B cell (primary cell): ENCODE results near the gene SCO2. TPM values are rescaled to one million over a fixed set of nuclear protein-coding genes. Genes with fewer than 3 reads are reported as not detected.
A peak's percentile ranks its signal among the peaks of the same experiment; 100 is the strongest.

ENCODE experiments used
- ATAC-seq: fragments of 200-7000 bp; cut with Tn5 transposase; one replicate; pipeline ENCODE4 v1.10.0; 2021; ENCODE audit warnings: low read depth, mild to moderate bottlenecking, moderate number of reproducible peaks, moderate library complexity
- CTCF ChIA-PET: fragments of 350-600 bp; sonication (Branson Sonifier 250); formaldehyde crosslinking; loops from one replicate; lab custom pipeline; 2021; ENCODE audit warnings: antibody characterized with exemption, inconsistent platforms; lab: Charles Lee
- POLR2A ChIA-PET: fragments of 350-600 bp; sonication (Branson Sonifier 250); formaldehyde crosslinking; loops from one replicate; lab custom pipeline; 2021; ENCODE audit warnings: antibody characterized with exemption; lab: Charles Lee
- DNase-seq: peaks from one replicate; pipeline ENCODE4 v3.0.0; 2013
- H2AFZ ChIP-seq: 2 replicates; pipeline ENCODE4 v1.6.1; 2012; ENCODE audit warnings: mild to moderate bottlenecking, low read depth, low read length; ENCODE audit not compliant: insufficient read depth, poor library complexity, severe bottlenecking
- H3K27ac ChIP-seq, 2 donors: 1 replicate in 1 of 2; 2 replicates in 1 of 2; pipeline ENCODE4 v1.5.1; 2012 to 2013; ENCODE audit warnings: low read length in 2 of 2, mild to moderate bottlenecking in 2 of 2, moderate library complexity in 1 of 2
- H3K27me3 ChIP-seq, 4 experiments: fragments of 200-600 bp in 1 of 4; sonication (generic) in 1 of 4; replicated peaks in 1 of 4; 1 replicate in 2 of 4; 2 replicates in 2 of 4; pipeline versions ENCODE4 v1.6.1 to v1.7.0; 2013 to 2016; ENCODE audit warnings: low read length in 3 of 4, mild to moderate bottlenecking in 2 of 4, mixed read lengths in 1 of 4, moderate library complexity in 1 of 4; ENCODE audit not compliant: insufficient read depth in 4 of 4, control insufficient read depth in 3 of 4; ENCODE audit errors: control extremely low read depth in 1 of 4
- H3K36me3 ChIP-seq, 2 experiments: replicated peaks in 1 of 2; 1 replicate in 1 of 2; 2 replicates in 1 of 2; pipeline versions ENCODE4 v1.6.1 to v1.7.1; 2013; ENCODE audit warnings: low read length in 1 of 2; ENCODE audit not compliant: insufficient read depth in 2 of 2, control insufficient read depth in 1 of 2; ENCODE audit errors: control extremely low read depth in 1 of 2, extremely low read depth in 1 of 2
- H3K4me1 ChIP-seq, 2 donors: fragments of 200-600 bp in 1 of 2; sonication (generic) in 1 of 2; 1 replicate in 1 of 2; 2 replicates in 1 of 2; pipeline versions ENCODE4 v1.5.1 to v1.6.1; 2013 to 2017; ENCODE audit warnings: low read length in 2 of 2; ENCODE audit not compliant: control insufficient read depth in 2 of 2, insufficient read depth in 2 of 2
- H3K4me2 ChIP-seq: replicated peaks from 2 replicates; pipeline ENCODE3; 2012; ENCODE audit warnings: mild to moderate bottlenecking, low read depth, low read length; ENCODE audit not compliant: poor library complexity, severe bottlenecking
- H3K4me3 ChIP-seq, 5 experiments: fragments of 200-600 bp in 1 of 5; sonication (generic) in 1 of 5; 1 replicate in 3 of 5; 2 replicates in 2 of 5; pipeline versions ENCODE4 v1.5.1 to v1.7.0; 2011 to 2016; ENCODE audit warnings: low read length in 4 of 5, mild to moderate bottlenecking in 4 of 5, low read depth in 2 of 5, control low read depth in 1 of 5, moderate library complexity in 1 of 5; ENCODE audit not compliant: insufficient read depth in 1 of 5; ENCODE audit errors: control extremely low read depth in 1 of 5, extremely low read depth in 1 of 5
- H3K79me2 ChIP-seq: fragments of 200-600 bp; sonication (generic); one replicate; pipeline ENCODE4 v1.6.0; 2016; ENCODE audit warnings: low read length; ENCODE audit not compliant: control insufficient read depth, insufficient read depth
- H3K9ac ChIP-seq: fragments of 200-600 bp; sonication (generic); 2 replicates; pipeline ENCODE4 v1.6.1; 2017; ENCODE audit warnings: mild to moderate bottlenecking, low read length, moderate library complexity
- H3K9me3 ChIP-seq, 3 donors: one replicate each; pipeline versions ENCODE4 v1.6.1 to v1.7.1; 2013; ENCODE audit warnings: low read length in 2 of 3; ENCODE audit not compliant: control insufficient read depth in 2 of 3, insufficient read depth in 1 of 3; ENCODE audit errors: control extremely low read depth in 1 of 3
- H4K20me1 ChIP-seq: 2 replicates; pipeline ENCODE4 v1.6.0; 2012; ENCODE audit warnings: mild to moderate bottlenecking, low read length; ENCODE audit not compliant: insufficient read depth, control insufficient read depth, poor library complexity, severe bottlenecking
- H3K27ac Mint-ChIP-seq: one replicate; pipeline ENCODE4 v1.8.0; 2021; ENCODE audit warnings: mixed read lengths
- H3K27me3 Mint-ChIP-seq: one replicate; pipeline ENCODE4 v1.8.0; 2021; ENCODE audit warnings: mixed read lengths
- H3K4me1 Mint-ChIP-seq: one replicate; pipeline ENCODE4 v1.8.0; 2021; ENCODE audit warnings: mixed read lengths
- H3K4me3 Mint-ChIP-seq: one replicate; pipeline ENCODE4 v1.8.0; 2021; ENCODE audit warnings: mixed read lengths
- H3K9me3 Mint-ChIP-seq: one replicate; pipeline ENCODE4 v1.8.0; 2022; ENCODE audit warnings: mixed read lengths; ENCODE audit not compliant: insufficient read depth
- EZH2 ChIP-seq: IDR thresholded peaks from 2 replicates; pipeline ENCODE4 v1.6.1; 2012; ENCODE audit warnings: borderline replicate concordance, low read depth, mild to moderate bottlenecking, moderate library complexity, low read length; ENCODE audit not compliant: insufficient read depth, poor library complexity, severe bottlenecking
- WGBS: methylation state at CpG from one replicate; pipeline ENCODE4 v1.1.5; 2013; ENCODE audit warnings: missing lambda C conversion rate; ENCODE audit not compliant: insufficient coverage; 5-methylcytosine and 5-hydroxymethylcytosine counted together
- intact Hi-C: fragments of 100-400 bp; cut with micrococcal nuclease; formaldehyde crosslinking; loops from one replicate; pipeline ENCODE4 v1.10.0; 2022
- polyA plus RNA-seq: library from polyadenylated mRNA; depleted of rRNA; stranded (reverse); fragments of >200 nt; gene quantifications from 2 replicates; pipeline ENCODE4 v1.2.3, GENCODE V29; 2012
- total RNA-seq, 2 donors: library from RNA; stranded (reverse); fragments of 120-200 nt in 1 of 2; gene quantifications; 1 replicate in 1 of 2; 2 replicates in 1 of 2; pipeline versions ENCODE4 v1.2.3 to v1.2.4, GENCODE V29; 2013 to 2022
- TF ChIP-seq, protein P1 (sequence below): fragments of 200-600 bp; IDR thresholded peaks from one replicate; pipeline ENCODE4 v1.8.0; 2022; ENCODE audit warnings: antibody characterized with exemption, mild to moderate bottlenecking

The SCO2 gene
- total and polyA plus RNA-seq, 2 donors (not counting 1 experiment from before 2014, with no cell fraction given) = 1.1 to 14.2 TPM

DNA sequence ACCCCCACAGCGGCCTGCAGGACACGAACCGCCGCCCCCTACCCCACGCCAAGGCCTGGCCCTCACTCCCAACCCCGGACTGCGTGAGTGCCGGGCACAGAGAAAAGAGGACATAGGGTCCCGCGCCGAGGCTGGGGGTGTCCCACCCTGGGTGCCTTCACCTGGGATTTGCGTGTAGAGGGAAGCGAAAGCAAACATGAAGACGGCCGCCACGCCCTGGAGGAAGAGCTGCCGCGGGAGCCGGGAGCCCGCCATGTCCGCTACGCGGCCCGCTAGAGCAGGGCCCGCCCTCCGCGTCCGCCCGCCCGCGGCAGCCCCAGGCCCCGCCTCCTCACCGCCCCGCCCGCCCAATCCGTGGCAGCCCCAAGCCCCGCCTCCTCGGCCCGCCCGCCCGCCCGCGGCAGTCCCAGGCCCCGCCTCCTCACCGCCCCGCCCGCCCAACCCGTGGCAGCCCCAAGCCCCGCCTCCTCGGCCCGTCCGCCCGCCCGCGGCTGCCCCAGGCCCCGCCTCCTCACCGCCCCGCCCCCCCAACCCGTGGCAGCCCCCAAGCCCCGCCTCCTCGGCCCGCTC, 17.9 kb downstream of the SCO2 start, which contains the start of gene LMF2:
TSS of gene LMF2 (minus strand) at position 282 of the 570 bp plus-strand sequence. CDS start at position 255, 27 bp downstream.
- H3K27ac Mint-ChIP-seq = peak within 1 kb of the TSS; percentile 98
- ChIA-PET POLR2A (interaction anchor here (0.6 to 1.9 kb wide), 11 partner anchors 11 to 114 kb away, joined by 3 to 35 read pairs (median 8); partner anchors contain the start of genes CHKB, SCO2 and TYMP), CTCF (interaction anchor here (0.7 to 5.8 kb wide), 9 partner anchors 9 to 263 kb away, joined by 3 to 71 read pairs (median 3); partner anchors contain the start of genes SCO2 and SYCE3)
- under 1% methylated on average over 30 of the region's 62 CpGs for WGBS
- H3K4me3 ChIP-seq = peak within 1 kb of the TSS; percentile 75 to 92 (median 91)
- H3K9me3 Mint-ChIP-seq = no peaks in the 10 kb centered on the region
- H3K9me3 ChIP-seq = no peaks in the 10 kb centered on the region
- H3K27me3 Mint-ChIP-seq = no peaks in the 10 kb centered on the region
- H3K36me3 ChIP-seq = peaks cover 0 to 32% of the 10 kb centered on the region in 2 experiments
- peak within 1 kb of the TSS; percentile 93 for H3K4me2 ChIP-seq
- H2AFZ ChIP-seq = peak within 1 kb of the TSS; percentile 81
- no peaks in the 10 kb centered on the region for H3K27me3 ChIP-seq
- peak within 1 kb of the TSS; percentile 86 for H3K9ac ChIP-seq
- H3K4me1 ChIP-seq = peaks cover 19 to 29% of the 10 kb centered on the region in 2 donors
- no peak for TF ChIP-seq EZH2
- TF ChIP-seq, protein P1, sequence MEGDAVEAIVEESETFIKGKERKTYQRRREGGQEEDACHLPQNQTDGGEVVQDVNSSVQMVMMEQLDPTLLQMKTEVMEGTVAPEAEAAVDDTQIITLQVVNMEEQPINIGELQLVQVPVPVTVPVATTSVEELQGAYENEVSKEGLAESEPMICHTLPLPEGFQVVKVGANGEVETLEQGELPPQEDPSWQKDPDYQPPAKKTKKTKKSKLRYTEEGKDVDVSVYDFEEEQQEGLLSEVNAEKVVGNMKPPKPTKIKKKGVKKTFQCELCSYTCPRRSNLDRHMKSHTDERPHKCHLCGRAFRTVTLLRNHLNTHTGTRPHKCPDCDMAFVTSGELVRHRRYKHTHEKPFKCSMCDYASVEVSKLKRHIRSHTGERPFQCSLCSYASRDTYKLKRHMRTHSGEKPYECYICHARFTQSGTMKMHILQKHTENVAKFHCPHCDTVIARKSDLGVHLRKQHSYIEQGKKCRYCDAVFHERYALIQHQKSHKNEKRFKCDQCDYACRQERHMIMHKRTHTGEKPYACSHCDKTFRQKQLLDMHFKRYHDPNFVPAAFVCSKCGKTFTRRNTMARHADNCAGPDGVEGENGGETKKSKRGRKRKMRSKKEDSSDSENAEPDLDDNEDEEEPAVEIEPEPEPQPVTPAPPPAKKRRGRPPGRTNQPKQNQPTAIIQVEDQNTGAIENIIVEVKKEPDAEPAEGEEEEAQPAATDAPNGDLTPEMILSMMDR = no peak
- peaks cover 35% of the 10 kb centered on the region for H4K20me1 ChIP-seq
- ATAC-seq (peak; percentile 74), DNase-seq (no peak)
- peaks cover 54% of the 10 kb centered on the region for H3K79me2 ChIP-seq
- intact Hi-C loops = loop anchor here (1.0 to 5.0 kb wide), 2 partner anchors 38 to 165 kb away; partner anchors contain the start of gene PPP6R2
- peak within 1 kb of the TSS; percentile 88 to 92 for H3K27ac ChIP-seq
- H3K4me1 Mint-ChIP-seq = peaks cover 28% of the 10 kb centered on the region
- H3K4me3 Mint-ChIP-seq = peak within 1 kb of the TSS; percentile 95
